Measurements from ENCODE around the gene YWHAE. TPM values are rescaled to one million over a fixed set of nuclear protein-coding genes. Genes with fewer than 3 reads are reported as not detected.

Gene YWHAE
- total and polyA plus RNA-seq, 10 donors, result 104 to 645 (median 281) TPM

DNA sequence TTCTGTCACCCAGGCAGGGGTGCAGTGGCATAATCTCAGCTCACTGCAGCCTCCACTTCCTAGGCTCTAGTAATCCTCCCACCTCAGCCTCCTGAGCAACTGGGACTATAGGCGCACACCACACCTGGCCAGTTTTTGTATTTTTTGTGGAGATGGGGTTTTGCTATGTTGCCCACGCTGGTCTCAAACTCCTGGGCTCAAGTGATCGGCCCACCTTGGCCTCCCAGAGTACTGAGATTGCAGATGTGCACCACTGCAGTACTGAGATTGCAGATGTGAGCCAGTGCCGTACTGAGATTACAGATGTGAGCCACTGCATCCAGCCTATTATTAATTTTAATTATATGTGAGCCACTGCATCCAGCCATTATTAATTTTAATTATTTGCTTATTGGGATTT lies 42.2 kb upstream of the YWHAE start:
- H3K9me3 ChIP-seq, result no peaks in the 10 kb centered on the region
- no peaks in the 10 kb centered on the region for H3K27me3 ChIP-seq (replicated peaks in 1 of 7)
- intact Hi-C loops (cut with DNase I; ENCODE audit: low total_unique reads), result no loop called here
- peaks cover 6 to 74% (median 28%) of the 10 kb centered on the region in 6 donors for H3K4me1 ChIP-seq
- no peak overlapping the region for H3K27ac ChIP-seq
- peaks cover 0 to 64% (median 1%) of the 10 kb centered on the region in 6 donors for H3K36me3 ChIP-seq
- TF ChIP-seq POLR2AphosphoS5 (IDR thresholded peaks at IDR 0.05), result no peak
- TF ChIP-seq, protein P1, sequence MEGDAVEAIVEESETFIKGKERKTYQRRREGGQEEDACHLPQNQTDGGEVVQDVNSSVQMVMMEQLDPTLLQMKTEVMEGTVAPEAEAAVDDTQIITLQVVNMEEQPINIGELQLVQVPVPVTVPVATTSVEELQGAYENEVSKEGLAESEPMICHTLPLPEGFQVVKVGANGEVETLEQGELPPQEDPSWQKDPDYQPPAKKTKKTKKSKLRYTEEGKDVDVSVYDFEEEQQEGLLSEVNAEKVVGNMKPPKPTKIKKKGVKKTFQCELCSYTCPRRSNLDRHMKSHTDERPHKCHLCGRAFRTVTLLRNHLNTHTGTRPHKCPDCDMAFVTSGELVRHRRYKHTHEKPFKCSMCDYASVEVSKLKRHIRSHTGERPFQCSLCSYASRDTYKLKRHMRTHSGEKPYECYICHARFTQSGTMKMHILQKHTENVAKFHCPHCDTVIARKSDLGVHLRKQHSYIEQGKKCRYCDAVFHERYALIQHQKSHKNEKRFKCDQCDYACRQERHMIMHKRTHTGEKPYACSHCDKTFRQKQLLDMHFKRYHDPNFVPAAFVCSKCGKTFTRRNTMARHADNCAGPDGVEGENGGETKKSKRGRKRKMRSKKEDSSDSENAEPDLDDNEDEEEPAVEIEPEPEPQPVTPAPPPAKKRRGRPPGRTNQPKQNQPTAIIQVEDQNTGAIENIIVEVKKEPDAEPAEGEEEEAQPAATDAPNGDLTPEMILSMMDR (IDR thresholded peaks at IDR 0.05 in 8 of 11, conservative IDR thresholded peaks at IDR 0.05 in 3 of 11), result no peak
- no peak for TF ChIP-seq POLR2A (IDR thresholded peaks at IDR 0.05)
- 95 to 98% (median 97%) methylated on average over 4 of the region's 4 CpGs for WGBS, 5 donors
- no peak overlapping the region for H3K4me3 ChIP-seq
- DNase-seq, result no peak

DNA sequence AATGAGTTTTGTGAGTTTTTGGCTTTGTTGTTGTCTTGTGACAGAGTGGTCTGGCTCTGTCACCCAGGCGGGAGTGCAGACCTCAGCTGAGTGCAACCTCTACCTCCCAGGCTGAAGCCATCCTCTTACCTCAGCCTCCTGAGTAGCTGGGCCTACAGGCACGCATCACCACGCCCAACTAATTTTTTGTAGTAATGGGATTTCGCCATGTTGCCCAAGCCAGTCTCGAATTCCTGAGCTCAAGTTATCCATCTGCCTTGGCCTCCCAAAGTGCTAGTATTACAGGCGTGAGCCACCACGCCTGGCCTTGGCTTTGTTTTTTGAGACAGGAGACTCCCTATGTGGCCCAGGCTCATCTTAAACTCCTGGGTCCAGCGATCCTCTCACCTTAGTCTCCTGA lies 40.9 kb upstream of the YWHAE start:
- H3K4me3 ChIP-seq, result no peak overlapping the region

DNA sequence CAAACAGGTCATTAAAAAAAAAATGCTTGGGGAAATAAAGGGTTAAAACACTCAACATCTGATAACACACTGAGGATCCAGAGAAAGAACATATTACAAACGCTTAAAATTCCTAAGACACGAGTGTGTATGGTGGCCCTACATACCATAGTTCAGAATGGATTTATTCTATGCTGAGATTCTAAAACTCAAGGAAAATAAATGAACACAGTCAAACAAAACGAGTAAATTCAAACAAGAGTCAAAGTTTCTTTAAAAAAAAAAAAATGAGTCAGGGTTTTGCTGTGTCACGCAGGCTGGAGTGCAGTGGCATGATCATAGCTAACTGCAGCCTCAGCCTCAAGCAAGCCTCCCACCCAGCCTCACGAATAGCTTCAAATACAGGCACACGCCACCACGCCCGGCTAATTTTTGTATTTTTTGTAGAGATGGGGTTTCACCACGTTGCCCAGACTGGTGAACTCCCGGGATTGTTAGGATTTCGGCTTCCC lies 38.6 kb upstream of the YWHAE start:
- Histone ChIP-seq H3K27ac (no peak overlapping the region), H3K36me3 (peaks cover 11 to 72% (median 29%) of the 10 kb centered on the region in 6 donors), H3K27me3 (replicated peaks in 1 of 7) (no peaks in the 10 kb centered on the region), H3K4me3 (no peak overlapping the region), H3K4me1 (peaks cover 3 to 58% (median 15%) of the 10 kb centered on the region in 6 donors), H3K9me3 (no peaks in the 10 kb centered on the region)
- TF ChIP-seq, protein P1 (IDR thresholded peaks at IDR 0.05 in 8 of 11, conservative IDR thresholded peaks at IDR 0.05 in 3 of 11), result no peak
- TF ChIP-seq POLR2AphosphoS5 (IDR thresholded peaks at IDR 0.05) (no peak), POLR2A (IDR thresholded peaks at IDR 0.05) (no peak)
- DNase-seq, result no peak
- WGBS, 5 donors, result 62 to 85% (median 66%) methylated on average over 11 of the region's 11 CpGs
- intact Hi-C loops (cut with DNase I; ENCODE audit: low total_unique reads), result no loop called here

More for the DNA sequence above, 40.9 kb upstream of the YWHAE start:
- Histone ChIP-seq H3K27me3 (replicated peaks in 1 of 7) (no peaks in the 10 kb centered on the region), H3K27ac (no peak overlapping the region), H3K9me3 (no peaks in the 10 kb centered on the region), H3K4me1 (peaks cover 3 to 74% (median 19%) of the 10 kb centered on the region in 6 donors), H3K36me3 (peaks cover 4 to 69% (median 13%) of the 10 kb centered on the region in 6 donors)
- DNase-seq, result no peak
- intact Hi-C loops (cut with DNase I; ENCODE audit: low total_unique reads), result no loop called here
- TF ChIP-seq POLR2AphosphoS5 (IDR thresholded peaks at IDR 0.05) (peak in 1 of 3 donors; percentile 4), POLR2A (IDR thresholded peaks at IDR 0.05) (no peak)
- WGBS, 5 donors, result 88 to 100% (median 95%) methylated on average over 8 of the region's 8 CpGs

DNA sequence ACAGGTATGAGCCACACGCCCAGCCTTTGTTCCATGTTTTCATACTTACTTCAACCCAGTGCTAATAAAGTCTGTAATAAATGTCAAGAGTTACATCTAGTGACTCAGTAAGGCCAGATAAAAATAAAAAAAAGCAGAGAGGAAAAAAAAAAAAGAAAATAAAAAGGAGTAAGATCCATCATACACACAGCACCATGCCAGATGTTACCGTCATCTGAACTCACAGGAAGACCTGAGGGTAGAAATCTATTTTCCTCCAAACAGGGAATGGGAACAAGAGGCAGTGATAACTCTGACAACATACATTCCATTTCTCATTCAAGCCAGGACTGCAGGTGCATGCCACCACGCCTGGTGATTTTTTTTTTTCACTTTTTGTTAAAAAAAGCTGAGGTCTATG lies 35.3 kb upstream of the YWHAE start:
- Histone ChIP-seq H3K27me3 (replicated peaks in 1 of 7) (no peaks in the 10 kb centered on the region), H3K27ac (no peak overlapping the region), H3K9me3 (no peaks in the 10 kb centered on the region), H3K4me3 (no peak overlapping the region), H3K4me1 (peaks cover 3 to 78% (median 28%) of the 10 kb centered on the region in 6 donors), H3K36me3 (peaks cover 11 to 80% (median 35%) of the 10 kb centered on the region in 6 donors)
- intact Hi-C loops (cut with DNase I; ENCODE audit: low total_unique reads), result no loop called here
- 87 to 95% (median 89%) methylated on average over 3 of the region's 3 CpGs for WGBS, 5 donors
- DNase-seq, result no peak
- TF ChIP-seq POLR2AphosphoS5 (IDR thresholded peaks at IDR 0.05), result no peak
- TF ChIP-seq, protein P1 (IDR thresholded peaks at IDR 0.05 in 8 of 11, conservative IDR thresholded peaks at IDR 0.05 in 3 of 11), result no peak

Data from spleen (tissue), 11 donors.